GM12878 (cell line): ENCODE measurements around the gene ESPNL. TPM values are rescaled to one million over a fixed set of nuclear protein-coding genes. Genes with fewer than 3 reads are reported as not detected.

Experiments
- ATAC-seq: fragments of 200-7000 bp; cut with Tn5 transposase; 3 replicates; pipeline ENCODE4 v1.9.1; 2020; ENCODE audit warnings: mild to moderate bottlenecking, moderate library complexity
- BruUV-seq: library from RNA; stranded (reverse); fragments of 400-500 nt; replicated peaks from 2 replicates; lab custom pipeline; 2021; lab: Mats Ljungman, UMichigan
- CTCF ChIA-PET: fragments of 300-600 bp; sonication (Branson Sonifier 250); formaldehyde crosslinking; extraction: SDS; loops from one replicate; lab custom pipeline; 2021; ENCODE audit warnings: inconsistent platforms; lab: Yijun Ruan, JAX
- POLR2A ChIA-PET: fragments of 350-600 bp; formaldehyde crosslinking; extraction: SDS; loops from one replicate; lab custom pipeline; 2021; ENCODE audit warnings: inconsistent platforms; lab: Charles Lee
- RAD21 ChIA-PET: fragments of 300-600 bp; sonication (Branson Sonifier 250); formaldehyde crosslinking; loops from one replicate; lab custom pipeline; 2023; ENCODE audit warnings: antibody characterized with exemption; ENCODE audit not compliant: unreplicated experiment; lab: Charles Lee
- SMC1A ChIA-PET: fragments of 300-600 bp; sonication (Branson Sonifier 250); formaldehyde crosslinking; loops from one replicate; lab custom pipeline; 2023; ENCODE audit not compliant: unreplicated experiment, uncharacterized antibody; lab: Charles Lee
- DNase-seq: peaks from one replicate; pipeline ENCODE4 v3.0.0-alpha.2; 2011; ENCODE audit warnings: low read depth, low spot score
- FAIRE-seq: peaks from 3 replicates; lab custom pipeline; 2011; peaks lifted over from hg19 to GRCh38; lab: Jason Lieb, UNC
- H2AFZ ChIP-seq: 2 replicates; pipeline ENCODE4 v1.6.0; 2011; ENCODE audit warnings: low read depth, low read length, control low read depth; ENCODE audit not compliant: control insufficient read depth
- H3K27ac ChIP-seq: 2 replicates; pipeline ENCODE4 v1.5.1; 2011; ENCODE audit warnings: control low read depth; ENCODE audit not compliant: control insufficient read depth, insufficient read depth
- H3K27me3 ChIP-seq, 2 experiments: replicated peaks in 1 of 2; 2 replicates each; pipeline versions ENCODE4 v1.6.0 to v1.6.1; 2011; ENCODE audit warnings: low read length in 1 of 2; ENCODE audit not compliant: control insufficient read depth in 2 of 2, insufficient read depth in 2 of 2
- H3K36me3 ChIP-seq, 2 experiments: 2 replicates each; pipeline ENCODE4 v1.5.1; 2011; ENCODE audit warnings: low read length in 1 of 2; ENCODE audit not compliant: control insufficient read depth in 2 of 2, insufficient read depth in 2 of 2
- H3K4me1 ChIP-seq: 2 replicates; pipeline ENCODE4 v1.6.1; 2011; ENCODE audit warnings: mild to moderate bottlenecking, low read length, moderate library complexity, mixed read lengths; ENCODE audit not compliant: control insufficient read depth, insufficient read depth
- H3K4me2 ChIP-seq: 2 replicates; pipeline ENCODE4 v1.6.0; 2011; ENCODE audit warnings: control low read depth; ENCODE audit not compliant: control insufficient read depth, insufficient read depth
- H3K4me3 ChIP-seq: fragments of 200-600 bp; sonication (generic); 2 replicates; pipeline ENCODE4 v1.5.1; 2016
- H3K79me2 ChIP-seq: 2 replicates; pipeline ENCODE4 v1.6.0; 2011; ENCODE audit warnings: low read length; ENCODE audit not compliant: control insufficient read depth, insufficient read depth
- H3K9ac ChIP-seq: 2 replicates; pipeline ENCODE4 v1.8.0; 2011; ENCODE audit warnings: low read length, control low read depth, mixed read lengths; ENCODE audit not compliant: control insufficient read depth, insufficient read depth
- H3K9me3 ChIP-seq: replicated peaks from 3 replicates; pipeline ENCODE4 v1.5.1; 2011; ENCODE audit warnings: mild to moderate bottlenecking, low read length; ENCODE audit not compliant: control insufficient read depth, insufficient read depth
- H4K20me1 ChIP-seq: 2 replicates; pipeline ENCODE4 v1.6.0; 2011; ENCODE audit not compliant: control insufficient read depth, insufficient read depth
- ASH2L ChIP-seq: fragments of 300-600, 200-600 bp; sonication (generic); IDR thresholded peaks from 2 replicates; pipeline ENCODE4 v1.6.1; 2017; ENCODE audit warnings: low read depth, mild to moderate bottlenecking, borderline replicate concordance
- CEBPB ChIP-seq, 2 experiments: fragments of 150-350 bp in 1 of 2; IDR thresholded peaks; 2 replicates each; pipeline ENCODE4 v1.6.1; 2012 to 2014; ENCODE audit warnings: low read depth in 2 of 2, low read length in 2 of 2, borderline replicate concordance in 1 of 2, inconsistent platforms in 1 of 2
- DPF2 ChIP-seq: fragments of 450-650 bp; IDR thresholded peaks from 2 replicates; pipeline ENCODE4 v1.6.1; 2017; ENCODE audit warnings: mild to moderate bottlenecking
- ETV6 ChIP-seq, 2 experiments: fragments of 450-650 bp in 1 of 2; IDR thresholded peaks in 1 of 2; conservative IDR thresholded peaks in 1 of 2; 2 replicates each; pipeline ENCODE4 v1.6.1; 2014; ENCODE audit warnings: antibody characterized with exemption in 1 of 2, borderline replicate concordance in 1 of 2, low read depth in 1 of 2, mild to moderate bottlenecking in 1 of 2, moderate library complexity in 1 of 2
- MEF2A ChIP-seq: IDR thresholded peaks from 2 replicates; pipeline ENCODE4 v1.6.1; 2011; ENCODE audit warnings: low read depth, mild to moderate bottlenecking, low read length, moderate library complexity; ENCODE audit not compliant: insufficient read depth
- RFX5 ChIP-seq: IDR thresholded peaks from 2 replicates; pipeline ENCODE4 v1.6.1; 2011; ENCODE audit warnings: low read depth, low read length, improper control_type of control experiment
- SIN3A ChIP-seq: IDR thresholded peaks from 2 replicates; pipeline ENCODE4 v1.6.1; 2012; ENCODE audit warnings: low read depth, low read length, improper control_type of control experiment
- SMC3 ChIP-seq: IDR thresholded peaks from 2 replicates; pipeline ENCODE4 v1.6.1; 2011; ENCODE audit warnings: low read length, improper control_type of control experiment, borderline replicate concordance
- TBL1XR1 ChIP-seq: IDR thresholded peaks from 2 replicates; pipeline ENCODE4 v1.6.1; 2012; ENCODE audit warnings: low read depth, low read length, improper control_type of control experiment
- TCF3 ChIP-seq: IDR thresholded peaks from 2 replicates; pipeline ENCODE4 v1.6.1; 2012; ENCODE audit warnings: low read depth, mild to moderate bottlenecking, low read length, borderline replicate concordance; ENCODE audit not compliant: insufficient read depth
- WGBS: methylation state at CpG from one replicate; pipeline ENCODE4 v1.1.6; 2016; ENCODE audit warnings: low lambda C conversion rate; ENCODE audit not compliant: insufficient replicate concordance, insufficient coverage; ENCODE audit errors: missing lambda C conversion rate; 5-methylcytosine and 5-hydroxymethylcytosine counted together
- in situ Hi-C: fragments of 300-500 bp; cut with MboI; formaldehyde crosslinking; loops from 9 replicates; pipeline ENCODE4 v1.14.3; 2018; ENCODE audit warnings: mixed read lengths
- intact Hi-C: fragments of 100-400 bp; cut with micrococcal nuclease; formaldehyde crosslinking; loops from one replicate; pipeline ENCODE4 v1.14.2; 2022; ENCODE audit not compliant: unreplicated experiment
- polyA plus RNA-seq, 11 experiments: library from polyadenylated mRNA; depleted of rRNA in 4 of 11; unstranded in 6 of 11; stranded (reverse) in 5 of 11; fragments of >200 nt; fragmentation: Nextera tagmentation in 4 of 11; fragmentation: Illumina TruSeq in 1 of 11; extraction: Ambion mirVana in 4 of 11; extraction: Trizol in 1 of 11; gene quantifications; 1 replicate in 1 of 11; 2 replicates in 10 of 11; pipeline versions ENCODE4 v1.2.1 to v1.2.3, GENCODE V29; 2011 to 2016; ENCODE audit warnings: inconsistent platforms in 2 of 11, missing spikeins in 2 of 11, low read depth in 1 of 11
- total RNA-seq, 4 experiments: library from RNA; depleted of rRNA in 3 of 4; stranded (reverse); fragments of >200 nt in 3 of 4; fragmentation: Illumina TruSeq in 1 of 4; extraction: Trizol in 1 of 4; gene quantifications; 2 replicates each; pipeline versions ENCODE4 v1.2.1 to v1.2.3, GENCODE V29; 2013 to 2021
- TF ChIP-seq, protein P1 (sequence below): fragments of 450-650 bp; IDR thresholded peaks from 2 replicates; pipeline ENCODE4 v1.6.1; 2017; ENCODE audit warnings: mild to moderate bottlenecking, moderate library complexity
- TF ChIP-seq, protein P2 (sequence below): IDR thresholded peaks from 2 replicates; pipeline ENCODE4 v1.6.1; 2012; ENCODE audit warnings: low read depth, low read length, improper control_type of control experiment

The ESPNL gene
- total and polyA plus RNA-seq, 10 of the 15 experiments (the other 5 are each of a cell fraction or from before 2014, with no cell fraction given): 0.05 to 0.94 (median 0.36) TPM; not detected in 3

DNA sequence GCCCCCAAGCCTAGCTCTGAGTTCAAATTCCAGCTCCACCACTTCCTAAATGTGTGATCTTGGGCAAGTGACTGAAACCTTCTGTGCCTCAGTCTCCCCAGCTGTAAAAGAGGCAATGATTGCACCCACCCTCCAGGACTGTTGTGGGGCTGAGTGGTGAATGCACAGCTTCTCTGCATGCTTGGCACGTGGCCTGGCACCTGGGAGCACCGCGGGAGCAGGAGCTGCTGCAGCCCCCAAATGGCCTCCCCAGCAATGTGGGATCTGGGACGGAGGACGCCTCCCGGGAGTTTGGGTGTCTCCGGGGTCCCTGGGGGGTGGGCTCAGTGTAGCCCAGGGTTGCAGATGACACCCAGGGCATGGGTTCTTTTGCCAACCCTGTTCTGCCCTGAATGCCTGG lies 39.9 kb downstream of the ESPNL start:
- no peak overlapping the region for H3K27ac ChIP-seq
- intact Hi-C loops: no loop called here
- FAIRE-seq (no peak), DNase-seq (no peak), ATAC-seq (no peak)
- no peak overlapping the region for H2AFZ ChIP-seq
- no peak overlapping the region for H3K4me3 ChIP-seq
- H3K9ac ChIP-seq: no peak overlapping the region
- no peaks in the 10 kb centered on the region for H3K27me3 ChIP-seq
- TF ChIP-seq ETV6 (conservative IDR thresholded peaks at IDR 0.05 in 1 of 2, IDR thresholded peaks at IDR 0.05 in 1 of 2; ENCODE audit: borderline replicate concordance in 1 of 2, low read depth in 1 of 2) (no peak), RFX5 (no peak), TBL1XR1 (no peak), SIN3A (no peak), TCF3 (no peak), MEF2A (no peak), ASH2L (no peak), DPF2 (no peak), SMC3 (no peak), CEBPB (IDR thresholded peaks at IDR 0.05; ENCODE audit: borderline replicate concordance in 1 of 2, low read depth in 2 of 2, low read length in 2 of 2) (no peak)
- TF ChIP-seq, protein P1, sequence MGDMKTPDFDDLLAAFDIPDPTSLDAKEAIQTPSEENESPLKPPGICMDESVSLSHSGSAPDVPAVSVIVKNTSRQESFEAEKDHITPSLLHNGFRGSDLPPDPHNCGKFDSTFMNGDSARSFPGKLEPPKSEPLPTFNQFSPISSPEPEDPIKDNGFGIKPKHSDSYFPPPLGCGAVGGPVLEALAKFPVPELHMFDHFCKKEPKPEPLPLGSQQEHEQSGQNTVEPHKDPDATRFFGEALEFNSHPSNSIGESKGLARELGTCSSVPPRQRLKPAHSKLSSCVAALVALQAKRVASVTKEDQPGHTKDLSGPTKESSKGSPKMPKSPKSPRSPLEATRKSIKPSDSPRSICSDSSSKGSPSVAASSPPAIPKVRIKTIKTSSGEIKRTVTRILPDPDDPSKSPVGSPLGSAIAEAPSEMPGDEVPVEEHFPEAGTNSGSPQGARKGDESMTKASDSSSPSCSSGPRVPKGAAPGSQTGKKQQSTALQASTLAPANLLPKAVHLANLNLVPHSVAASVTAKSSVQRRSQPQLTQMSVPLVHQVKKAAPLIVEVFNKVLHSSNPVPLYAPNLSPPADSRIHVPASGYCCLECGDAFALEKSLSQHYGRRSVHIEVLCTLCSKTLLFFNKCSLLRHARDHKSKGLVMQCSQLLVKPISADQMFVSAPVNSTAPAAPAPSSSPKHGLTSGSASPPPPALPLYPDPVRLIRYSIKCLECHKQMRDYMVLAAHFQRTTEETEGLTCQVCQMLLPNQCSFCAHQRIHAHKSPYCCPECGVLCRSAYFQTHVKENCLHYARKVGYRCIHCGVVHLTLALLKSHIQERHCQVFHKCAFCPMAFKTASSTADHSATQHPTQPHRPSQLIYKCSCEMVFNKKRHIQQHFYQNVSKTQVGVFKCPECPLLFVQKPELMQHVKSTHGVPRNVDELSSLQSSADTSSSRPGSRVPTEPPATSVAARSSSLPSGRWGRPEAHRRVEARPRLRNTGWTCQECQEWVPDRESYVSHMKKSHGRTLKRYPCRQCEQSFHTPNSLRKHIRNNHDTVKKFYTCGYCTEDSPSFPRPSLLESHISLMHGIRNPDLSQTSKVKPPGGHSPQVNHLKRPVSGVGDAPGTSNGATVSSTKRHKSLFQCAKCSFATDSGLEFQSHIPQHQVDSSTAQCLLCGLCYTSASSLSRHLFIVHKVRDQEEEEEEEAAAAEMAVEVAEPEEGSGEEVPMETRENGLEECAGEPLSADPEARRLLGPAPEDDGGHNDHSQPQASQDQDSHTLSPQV: no peak
- TF ChIP-seq, protein P2, sequence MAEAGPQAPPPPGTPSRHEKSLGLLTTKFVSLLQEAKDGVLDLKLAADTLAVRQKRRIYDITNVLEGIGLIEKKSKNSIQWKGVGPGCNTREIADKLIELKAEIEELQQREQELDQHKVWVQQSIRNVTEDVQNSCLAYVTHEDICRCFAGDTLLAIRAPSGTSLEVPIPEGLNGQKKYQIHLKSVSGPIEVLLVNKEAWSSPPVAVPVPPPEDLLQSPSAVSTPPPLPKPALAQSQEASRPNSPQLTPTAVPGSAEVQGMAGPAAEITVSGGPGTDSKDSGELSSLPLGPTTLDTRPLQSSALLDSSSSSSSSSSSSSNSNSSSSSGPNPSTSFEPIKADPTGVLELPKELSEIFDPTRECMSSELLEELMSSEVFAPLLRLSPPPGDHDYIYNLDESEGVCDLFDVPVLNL: no peak
- ChIA-PET SMC1A (no interaction called here), CTCF (interaction anchor here (1.0 to 2.5 kb wide), 4 partner anchors 15 to 123 kb away, joined by 4 to 17 read pairs (median 6); no protein-coding TSS in a partner anchor), POLR2A (no interaction called here), RAD21 (interaction anchor here (1.3 kb wide), 1 partner anchor 170 kb away, joined by 4 read pairs; no protein-coding TSS in a partner anchor)
- H3K4me1 ChIP-seq: peaks cover 4% of the 10 kb centered on the region; the same call in 1 of the 2 replicates
- BruUV-seq: no TSS peak
- in situ Hi-C loops: no loop called here
- no peaks in the 10 kb centered on the region for H4K20me1 ChIP-seq
- no peaks in the 10 kb centered on the region for H3K9me3 ChIP-seq
- no peaks in the 10 kb centered on the region for H3K36me3 ChIP-seq
- no peak overlapping the region for H3K4me2 ChIP-seq
- 46% methylated on average over 6 of the region's 7 CpGs for WGBS
- H3K79me2 ChIP-seq: no peaks in the 10 kb centered on the region
